Measurements from ENCODE around the gene TLE5. TPM values are rescaled to one million over a fixed set of nuclear protein-coding genes. Genes with fewer than 3 reads are reported as not detected.

Gene TLE5
- polyA plus RNA-seq, 2 of the 4 experiments (the other 2 are of a cell fraction), result 171 to 216 TPM

- ChIA-PET POLR2A (no interaction called here), CTCF (interaction anchor here (1.6 to 3.1 kb wide), 3 partner anchors 9 to 44 kb away, joined by 4 to 13 read pairs (median 5); no protein-coding TSS in a partner anchor)
- no peak overlapping the region for H3K27ac ChIP-seq
- H3K9me3 ChIP-seq, result no peaks in the 10 kb centered on the region
- TF ChIP-seq CBX8 (IDR thresholded peaks at IDR 0.05) (no peak), RCOR1 (IDR thresholded peaks at IDR 0.05; ENCODE audit: low read depth, low read length) (no peak), NPAS2 (CRISPR knock-in tag; IDR thresholded peaks at IDR 0.05; ENCODE audit: borderline replicate concordance) (no peak), ATOH8 (CRISPR knock-in tag; IDR thresholded peaks at IDR 0.05; ENCODE audit: low read depth) (no peak), CTCF (IDR thresholded peaks at IDR 0.05) (no peak), ZNF302 (CRISPR knock-in tag; IDR thresholded peaks at IDR 0.05) (no peak), E2F6 (IDR thresholded peaks at IDR 0.05; ENCODE audit: borderline replicate concordance, low read depth) (no peak), HOXB5 (CRISPR knock-in tag; IDR thresholded peaks at IDR 0.05) (no peak), BHLHE40 (IDR thresholded peaks at IDR 0.05; ENCODE audit: low read depth, low read length) (no peak), PBX3 (IDR thresholded peaks at IDR 0.05) (no peak), POLR2AphosphoS2 (conservative IDR thresholded peaks at IDR 0.05; ENCODE audit: low read length) (no peak), HEYL (CRISPR knock-in tag; IDR thresholded peaks at IDR 0.05) (no peak), TP53 (CRISPR knock-in tag; IDR thresholded peaks at IDR 0.05) (no peak)
- 85% methylated on average over 6 of the region's 10 CpGs for WGBS (ENCODE audit: missing lambda C conversion rate)
- H3K4me2 ChIP-seq, result no peak overlapping the region
- no peak overlapping the region for H3K4me3 ChIP-seq
- no peaks in the 10 kb centered on the region for H3K4me1 ChIP-seq
- DNase-seq (ENCODE audit: low read depth in 1 of 2, low spot score in 1 of 2), result no peak
- no peak for ATAC-seq
- FAIRE-seq, result no peak
Observed at GRCh38 chr19:3084943-3085342, 22.6 kb upstream of the TLE5 start.

- POLR2A ChIA-PET, result no interaction called here
- FAIRE-seq, result no peak
Observed at GRCh38 chr19:3083964-3084363, 21.7 kb upstream of the TLE5 start.

GRCh38 chr19:3082331-3082730 is 20.0 kb upstream of the TLE5 start:
- no peak for ATAC-seq
- FAIRE-seq, result no peak
- H3K9me3 ChIP-seq, result no peaks in the 10 kb centered on the region
- POLR2A ChIA-PET, result no interaction called here
- no peak overlapping the region for H3K4me3 ChIP-seq
- H3K27ac ChIP-seq, result no peak overlapping the region
- DNase-seq (ENCODE audit: low read depth in 1 of 2, low spot score in 1 of 2), result no peak
- CTCF ChIA-PET, result interaction anchor here (0.7 to 1.3 kb wide), 6 partner anchors 21 to 131 kb away, joined by 3 to 12 read pairs (median 3); no protein-coding TSS in a partner anchor
- no peaks in the 10 kb centered on the region for H3K4me1 ChIP-seq
- no peak overlapping the region for H3K4me2 ChIP-seq
- 86% methylated on average over 10 of the region's 10 CpGs for WGBS (ENCODE audit: missing lambda C conversion rate)
- no peak for TF ChIP-seq MAZ (IDR thresholded peaks at IDR 0.05; ENCODE audit: borderline replicate concordance, low read depth, low read length)
- no peak for TF ChIP-seq USF2 (IDR thresholded peaks at IDR 0.05)
- no peak for TF ChIP-seq ZFP36 (IDR thresholded peaks at IDR 0.05; ENCODE audit: borderline replicate concordance, partially characterized antibody)
- TF ChIP-seq ELK1 (IDR thresholded peaks at IDR 0.05; ENCODE audit: low read depth, low read length), result no peak
- no peak for TF ChIP-seq SMC3 (IDR thresholded peaks at IDR 0.05)
- TF ChIP-seq BHLHE40 (IDR thresholded peaks at IDR 0.05; ENCODE audit: low read depth, low read length), result no peak
- TF ChIP-seq KDM5A (IDR thresholded peaks at IDR 0.05), result no peak
- no peak for TF ChIP-seq REST (IDR thresholded peaks at IDR 0.05)
- no peak for TF ChIP-seq JUN (IDR thresholded peaks at IDR 0.05)
- no peak for TF ChIP-seq NR3C1 (IDR thresholded peaks at IDR 0.05)

More at GRCh38 chr19:3083964-3084363, 21.7 kb upstream of the TLE5 start:
- Histone ChIP-seq H3K27ac (no peak overlapping the region), H3K4me2 (no peak overlapping the region), H3K4me1 (no peaks in the 10 kb centered on the region), H3K9me3 (no peaks in the 10 kb centered on the region), H3K4me3 (no peak overlapping the region)
- DNase-seq (ENCODE audit: low read depth in 1 of 2, low spot score in 1 of 2) (no peak), ATAC-seq (no peak)
- CTCF ChIA-PET, result interaction anchor here (3.1 kb wide), 1 partner anchor 8 kb away, joined by 13 read pairs; no protein-coding TSS in a partner anchor
- TF ChIP-seq HOXB13 (CRISPR knock-in tag; IDR thresholded peaks at IDR 0.05; ENCODE audit: low read depth), result no peak
- TF ChIP-seq NPAS2 (CRISPR knock-in tag; IDR thresholded peaks at IDR 0.05; ENCODE audit: borderline replicate concordance), result no peak
- 96% methylated on average over 7 of the region's 7 CpGs for WGBS (ENCODE audit: missing lambda C conversion rate)
